Measurements from ENCODE around the gene TMEM273.

Gene TMEM273

DNA sequence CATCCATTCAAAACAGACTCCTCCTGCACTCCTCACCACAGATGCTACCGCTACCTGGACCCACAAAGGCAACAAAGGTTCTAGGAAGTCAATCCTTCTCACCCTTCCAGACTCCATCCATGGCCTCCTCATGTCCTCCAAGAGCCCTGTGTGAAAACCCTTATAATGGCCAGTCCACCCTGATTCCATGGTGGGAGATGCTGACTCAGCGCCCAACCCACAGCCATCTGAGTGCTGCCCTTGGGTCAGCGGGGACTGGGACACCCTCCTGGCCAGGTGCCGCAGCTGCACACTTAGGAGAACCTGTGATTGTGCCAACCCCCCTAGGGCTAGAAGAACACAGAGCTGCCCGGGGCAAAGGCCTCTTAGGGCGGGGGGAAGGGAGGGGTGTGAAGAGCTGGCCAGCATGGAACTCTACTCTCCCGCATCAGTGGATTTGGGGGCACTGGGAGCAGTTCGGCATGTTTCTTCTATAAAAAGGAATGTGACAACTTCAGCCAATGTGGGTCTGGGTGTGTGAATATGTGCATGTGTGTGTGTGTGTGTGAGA lies 25.4 kb downstream of the TMEM273 start:
- no peak for DNase-seq

GRCh38 chr10:49162063-49162462 lies 26.1 kb downstream of the TMEM273 start:
- no peak for DNase-seq

DNA sequence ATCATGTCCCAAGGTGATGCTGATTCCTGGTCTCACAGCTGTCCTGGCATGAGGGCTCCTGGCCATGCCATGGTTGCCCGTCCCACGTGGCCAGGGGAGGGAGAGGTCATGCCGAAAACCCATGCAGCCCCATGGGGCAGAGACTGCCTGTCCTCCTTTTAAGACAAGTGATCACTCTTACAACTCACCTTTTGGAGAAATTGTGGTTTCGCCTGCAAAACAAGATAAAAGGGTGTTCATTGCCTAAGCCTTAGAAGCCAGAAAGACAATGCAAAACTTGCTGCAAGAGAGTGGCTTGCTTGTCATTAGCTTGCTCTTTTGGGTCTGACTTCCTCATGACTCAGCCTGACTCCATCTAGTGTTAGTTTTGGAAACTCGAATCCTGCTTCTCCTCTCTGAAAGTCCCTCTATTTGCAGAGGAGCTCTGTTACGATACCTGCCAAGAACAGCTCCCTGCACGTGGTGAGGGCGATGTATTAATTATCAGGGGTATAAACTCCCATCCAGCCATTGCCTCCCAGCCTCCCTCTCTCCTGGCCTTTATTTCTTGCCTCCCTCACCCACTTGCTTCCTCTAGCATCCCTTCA lies 26.7 kb downstream of the TMEM273 start:
- DNase-seq: no peak

GRCh38 chr10:49160814-49161213 lies 27.4 kb downstream of the TMEM273 start:
- DNase-seq: no peak

- no peak for DNase-seq
Measured at GRCh38 chr10:49160110-49160509, 28.1 kb downstream of the TMEM273 start.

DNA sequence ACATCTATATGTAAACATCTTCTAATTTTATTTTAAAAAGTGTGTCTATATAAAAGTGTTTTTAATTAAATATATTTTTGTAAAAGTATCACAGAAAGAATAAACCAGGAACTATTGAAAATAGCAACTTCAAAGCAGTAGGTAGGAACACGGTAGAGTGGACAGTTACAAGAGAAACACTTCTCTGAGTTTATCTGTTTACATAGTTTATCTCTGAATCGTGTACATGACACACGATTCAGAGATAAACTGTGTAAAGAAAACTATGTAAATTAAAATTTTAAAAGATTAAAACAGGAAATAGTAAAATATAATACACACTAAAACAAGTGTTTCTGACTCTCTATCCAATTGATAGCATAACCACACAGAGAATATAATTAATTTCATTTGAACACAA lies 29.3 kb downstream of the TMEM273 start:
- DNase-seq: no peak

- no peak for DNase-seq
Measured at GRCh38 chr10:49158404-49158803, 29.8 kb downstream of the TMEM273 start.

- DNase-seq: no peak
Measured at GRCh38 chr10:49157229-49157628, 31.0 kb downstream of the TMEM273 start.

- no peak for DNase-seq
Measured at GRCh38 chr10:49154641-49155040, 33.5 kb downstream of the TMEM273 start.

GRCh38 chr10:49153971-49154370 lies 34.2 kb downstream of the TMEM273 start:
- no peak for DNase-seq

DNA sequence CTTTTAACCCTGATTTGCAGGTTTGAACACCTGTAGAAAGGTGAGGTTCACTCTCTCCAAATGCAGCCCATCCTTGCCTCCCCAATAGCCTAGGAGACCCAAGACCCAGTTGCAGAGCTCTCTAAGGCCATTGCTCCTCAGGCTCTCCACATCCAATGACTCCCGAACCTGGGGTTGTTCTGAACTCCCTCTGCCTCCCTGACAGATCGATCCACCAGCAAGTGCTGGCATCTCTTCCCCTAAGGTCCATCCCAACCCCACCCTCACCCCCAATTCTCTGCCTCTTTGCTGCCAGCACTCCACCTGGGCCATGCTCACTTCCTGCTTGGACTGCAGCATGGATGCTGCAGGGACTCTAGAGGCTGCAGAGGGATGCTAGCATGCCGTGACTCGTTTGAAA lies 35.1 kb downstream of the TMEM273 start:
- DNase-seq: no peak

DNA sequence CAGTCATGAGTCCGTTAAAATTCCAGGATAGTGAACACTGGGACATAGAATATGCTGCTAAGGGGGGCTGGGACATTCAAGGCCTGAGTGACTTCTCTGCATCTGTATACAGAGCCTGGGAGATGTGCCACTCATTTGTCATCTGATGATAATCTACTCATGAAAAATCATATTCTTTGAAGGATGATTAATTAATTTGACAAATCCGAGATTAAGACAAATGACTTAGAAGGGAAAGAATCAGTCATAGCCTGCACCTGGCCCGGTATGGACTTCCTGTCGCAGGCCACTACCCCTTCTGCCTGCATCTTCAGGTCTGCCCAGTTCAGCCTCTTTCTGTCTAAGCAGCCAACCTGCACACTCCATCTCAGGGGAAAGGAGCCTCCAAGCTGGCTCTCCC lies 35.5 kb downstream of the TMEM273 start:
- no peak for DNase-seq

- no peak for DNase-seq
Measured at GRCh38 chr10:49152037-49152436, 36.2 kb downstream of the TMEM273 start.

DNA sequence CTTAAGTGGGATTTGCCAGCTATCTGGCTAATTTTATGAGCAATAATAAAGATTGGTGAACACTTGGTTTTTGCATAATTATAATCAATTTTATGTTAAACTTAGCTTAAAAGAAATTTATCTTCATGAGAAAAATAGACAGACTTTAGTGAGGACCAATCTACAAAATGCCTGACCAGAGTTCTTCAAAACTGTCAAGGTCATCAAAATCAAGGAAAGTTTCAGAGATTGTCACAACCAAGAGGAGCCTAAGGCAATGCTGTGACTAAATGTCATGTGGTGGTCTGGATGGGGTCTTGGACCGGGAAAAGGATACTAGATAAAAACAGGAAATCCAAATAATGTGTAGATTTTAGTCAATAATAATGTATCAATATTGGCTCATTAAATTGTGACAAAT lies 36.7 kb downstream of the TMEM273 start:
- no peak for DNase-seq

GRCh38 chr10:49151025-49151445 lies 37.2 kb downstream of the TMEM273 start:
- DNase-seq: no peak

DNA sequence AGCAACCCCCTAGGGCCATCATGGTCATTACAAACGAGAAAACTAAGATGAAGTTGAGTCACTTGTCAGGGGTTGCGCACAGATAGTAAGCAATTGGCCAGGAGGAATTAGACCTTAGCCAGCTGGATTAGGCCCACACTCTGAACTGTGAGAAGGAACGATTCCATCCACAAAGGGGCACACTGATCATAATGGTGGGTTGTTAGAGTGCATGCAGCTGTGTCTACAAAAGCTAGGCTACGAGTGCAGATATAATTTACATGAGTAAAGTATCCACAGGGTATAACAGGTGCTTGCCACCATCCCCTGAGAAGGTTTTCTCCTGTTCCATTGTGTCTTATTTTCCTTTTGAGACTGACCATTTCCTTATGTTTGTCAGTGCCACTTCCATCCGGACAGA lies 37.8 kb downstream of the TMEM273 start:
- no peak for DNase-seq

DNA sequence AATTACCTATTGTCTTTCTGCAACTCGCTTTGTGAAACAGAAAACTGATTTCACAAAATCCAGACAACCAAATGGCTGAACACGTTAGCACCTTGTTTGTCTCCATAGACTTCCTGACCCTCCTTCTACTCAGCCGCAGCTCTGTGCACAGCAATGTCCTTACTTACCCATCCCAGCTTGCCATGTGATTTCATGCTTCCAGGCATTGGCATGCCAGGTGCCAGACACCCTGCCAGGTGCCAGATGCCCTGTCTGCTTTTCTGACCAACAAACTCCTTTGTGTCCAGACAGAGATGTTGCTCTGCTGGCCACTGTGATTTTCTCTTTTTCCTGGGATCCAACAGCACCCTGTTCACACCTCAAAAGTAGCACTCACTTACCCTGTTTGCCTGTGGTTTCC lies 38.3 kb downstream of the TMEM273 start:
- no peak for DNase-seq

- DNase-seq: no peak
Measured at GRCh38 chr10:49144058-49144720, 44.0 kb downstream of the TMEM273 start.

DNA sequence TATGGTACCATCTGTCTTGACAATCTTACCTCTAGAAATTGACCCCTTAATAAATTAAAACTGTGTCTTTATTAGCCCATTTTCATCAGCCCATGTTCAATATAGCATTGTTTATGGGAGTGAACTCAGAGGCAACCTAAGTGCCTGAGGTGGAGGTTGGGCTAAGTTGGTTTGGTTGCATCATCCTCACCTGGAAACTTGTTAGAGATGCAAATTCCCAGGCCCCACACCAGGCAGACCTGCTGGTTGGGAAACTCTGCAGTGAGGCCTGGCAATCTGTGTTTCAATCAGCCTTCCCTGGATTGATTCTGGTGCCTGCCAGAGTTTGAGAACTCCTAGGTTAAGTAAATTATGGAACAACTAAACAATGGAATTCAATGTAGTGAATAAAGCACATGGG lies 44.9 kb downstream of the TMEM273 start:
- no peak for DNase-seq

DNA sequence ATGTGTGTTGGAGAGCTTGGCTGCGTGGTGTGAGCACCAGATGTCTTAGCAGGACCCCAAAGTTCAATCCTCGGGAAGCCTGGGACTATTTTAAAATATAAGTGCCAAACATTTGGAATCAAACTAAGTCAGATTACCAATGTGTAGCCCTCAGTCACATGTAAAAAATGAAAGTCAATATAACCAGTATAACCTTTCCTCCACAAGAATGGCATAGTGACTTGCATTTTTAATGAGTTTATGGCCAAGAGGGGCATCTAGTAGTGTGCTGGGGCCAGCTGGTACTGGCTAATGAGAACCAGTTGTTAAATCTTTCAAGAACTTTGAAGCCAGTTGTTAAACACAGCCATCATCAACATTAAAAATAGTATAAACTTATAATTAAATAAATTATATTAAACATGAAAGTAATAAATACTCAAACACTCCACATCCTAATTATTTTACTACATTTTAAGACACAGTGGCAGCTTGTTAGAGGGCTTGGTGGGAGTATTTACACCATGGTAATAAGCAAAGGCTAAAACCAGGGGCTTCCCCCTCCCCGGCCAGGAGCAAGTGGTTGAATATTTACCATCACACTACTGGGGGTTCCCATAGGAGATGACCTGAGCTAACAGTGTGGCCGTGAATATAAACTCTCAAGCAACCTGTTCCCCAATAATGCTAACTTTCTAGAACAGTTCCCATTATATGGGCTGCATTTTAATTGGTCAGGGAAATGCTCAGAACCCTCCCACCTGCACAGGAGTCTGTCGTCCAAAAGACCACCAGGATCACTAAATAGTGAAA lies 46.5 kb downstream of the TMEM273 start:
- no peak for DNase-seq

DNA sequence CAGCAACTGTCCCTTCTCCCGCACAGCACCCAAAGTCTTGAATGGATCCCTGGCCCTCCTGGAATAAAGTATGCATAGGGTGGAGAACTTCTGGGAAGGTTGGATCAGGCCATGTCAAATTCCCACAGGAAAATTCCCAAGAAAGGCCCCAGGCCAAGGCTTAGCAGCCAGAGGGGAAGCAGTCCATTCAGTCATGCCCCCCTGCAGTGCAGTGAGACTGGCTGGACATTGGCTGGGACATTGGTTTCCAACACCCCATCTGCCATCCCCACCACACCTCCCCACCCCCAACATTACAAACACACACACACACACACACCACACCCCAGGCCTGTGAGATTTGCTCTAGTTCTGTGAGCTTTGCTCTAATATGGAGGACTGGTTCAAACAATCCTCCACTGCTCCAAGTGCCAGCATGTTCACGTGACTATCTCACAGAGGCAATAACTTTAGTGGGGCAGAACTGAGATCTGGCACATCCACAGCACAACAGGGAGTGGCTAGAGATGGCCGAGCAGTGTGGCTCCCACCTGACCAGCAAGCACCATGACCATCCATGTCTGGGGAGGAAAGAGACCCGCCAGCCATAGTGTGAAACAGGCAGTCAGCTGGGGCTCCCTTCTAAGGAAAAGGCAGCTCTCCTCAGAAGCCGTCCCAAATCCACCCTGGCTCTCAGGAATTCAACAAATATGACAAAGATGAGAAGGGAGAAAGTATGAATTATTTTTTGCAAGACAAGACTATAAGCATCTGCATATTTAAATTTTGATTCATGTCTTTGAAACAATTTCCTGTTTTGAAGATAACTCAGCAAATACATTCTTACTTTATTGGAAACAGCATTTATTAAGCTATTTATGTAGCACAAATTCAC lies 47.6 kb downstream of the TMEM273 start:
- no peak for DNase-seq

DNA sequence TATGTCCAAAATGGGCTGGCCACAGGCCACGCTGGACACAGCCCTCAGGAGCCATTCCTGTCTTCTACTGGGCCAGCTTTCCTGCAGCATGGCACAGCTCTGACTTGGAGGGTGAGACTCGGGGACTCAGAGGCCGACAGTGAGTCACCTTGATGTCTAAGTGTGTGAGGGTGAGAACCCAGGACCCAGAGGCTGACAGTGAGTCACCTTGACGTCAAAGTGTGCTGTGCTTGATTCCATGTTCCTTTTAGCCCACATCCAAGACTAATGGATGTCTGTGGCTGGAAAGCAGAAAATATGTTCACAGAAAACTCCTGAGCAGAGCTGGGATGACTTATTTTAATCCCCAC lies 48.4 kb downstream of the TMEM273 start:
- no peak for DNase-seq

All from CD4-positive, alpha-beta T cell treated with Interferon gamma for 1 hour (primary cell).